GM12891 (cell line): ENCODE data around the gene SMIM21.

Experiments used
- PAX5 ChIP-seq: IDR thresholded peaks from 2 replicates; pipeline ENCODE4 v1.6.1; 2011; ENCODE audit warnings: low read length, moderate library complexity, mild to moderate bottlenecking; ENCODE audit not compliant: insufficient read depth, severe bottlenecking
- POLR2A ChIP-seq: IDR thresholded peaks from 2 replicates; pipeline ENCODE4 v1.6.1; 2011; ENCODE audit warnings: low read depth, low read length, control low read depth
- POLR2AphosphoS5 ChIP-seq: IDR thresholded peaks from 2 replicates; pipeline ENCODE4 v1.6.1; 2011; ENCODE audit warnings: low read depth, low read length, control low read depth
- POU2F2 ChIP-seq: IDR thresholded peaks from 2 replicates; pipeline ENCODE4 v1.6.1; 2011; ENCODE audit warnings: low read depth, mild to moderate bottlenecking, control low read depth, low read length, moderate library complexity
- SPI1 ChIP-seq: IDR thresholded peaks from 2 replicates; pipeline ENCODE4 v1.6.1; 2011; ENCODE audit warnings: low read depth, low read length, control low read depth
- TAF1 ChIP-seq: IDR thresholded peaks from 2 replicates; pipeline ENCODE4 v1.6.1; 2011; ENCODE audit warnings: low read depth, low read length, control low read depth

- TF ChIP-seq POLR2AphosphoS5 (no peak), POLR2A (no peak), TAF1 (no peak), POU2F2 (no peak), SPI1 (no peak), PAX5 (no peak)
These were observed 45.8 kb upstream of the SMIM21 start for GRCh38 chr18:75473316-75473715.
